ENCODE results near the gene MMP24. TPM values are rescaled to one million over a fixed set of nuclear protein-coding genes. Genes with fewer than 3 reads are reported as not detected.

Gene MMP24
- total and polyA plus RNA-seq, 2 of the 13 experiments (the other 11 are each of a cell fraction or from before 2014, with no cell fraction given), result 0.29 to 0.35 TPM

- no peak for TF ChIP-seq WIZ (CRISPR knock-in tag; IDR thresholded peaks at IDR 0.05)
- no peak for TF ChIP-seq SYNCRIP (IDR thresholded peaks at IDR 0.05; ENCODE audit: insufficient read depth, low read depth, low read length)
- peak; percentile 26; the same call in 1 of the 2 replicates for TF ChIP-seq CCDC6 (CRISPR knock-in tag; IDR thresholded peaks at IDR 0.05)
- TF ChIP-seq AKAP8 (CRISPR knock-in tag; IDR thresholded peaks at IDR 0.05), result no peak
- TF ChIP-seq SP4 (CRISPR knock-in tag; IDR thresholded peaks at IDR 0.05), result no peak
- peak; percentile 54; the same call in 1 of the 2 replicates for TF ChIP-seq ZNF788 (CRISPR knock-in tag; IDR thresholded peaks at IDR 0.05; ENCODE audit: borderline replicate concordance)
- TF ChIP-seq TAF1 (CRISPR knock-in tag; IDR thresholded peaks at IDR 0.05), result no peak
- no peak for TF ChIP-seq XBP1 (CRISPR knock-in tag; IDR thresholded peaks at IDR 0.05)
- no peak for TF ChIP-seq RNF219 (CRISPR knock-in tag; IDR thresholded peaks at IDR 0.05)
- no peak for TF ChIP-seq MNT (IDR thresholded peaks at IDR 0.05)
- no peak for TF ChIP-seq NFE2L2 (IDR thresholded peaks at IDR 0.05; ENCODE audit: low read length)
- 0 out of 2 replicates have a peak, but pooled peaks have one; percentile 27 for TF ChIP-seq ZNF33B (CRISPR knock-in tag; IDR thresholded peaks at IDR 0.05)
- TF ChIP-seq ZNF678 (CRISPR knock-in tag; IDR thresholded peaks at IDR 0.05), result no peak
- TF ChIP-seq ZNF280B (CRISPR knock-in tag; IDR thresholded peaks at IDR 0.05; ENCODE audit: borderline replicate concordance), result no peak
- TF ChIP-seq ZNF747 (CRISPR knock-in tag; IDR thresholded peaks at IDR 0.05; ENCODE audit: borderline replicate concordance), result no peak
- TF ChIP-seq ZNF710 (CRISPR knock-in tag; IDR thresholded peaks at IDR 0.05; ENCODE audit: borderline replicate concordance), result no peak
- TF ChIP-seq ERF (CRISPR knock-in tag; IDR thresholded peaks at IDR 0.05), result 0 out of 2 replicates have a peak, but pooled peaks have one; percentile 31
- TF ChIP-seq ZNF235 (CRISPR knock-in tag; IDR thresholded peaks at IDR 0.05; ENCODE audit: borderline replicate concordance), result no peak
- TF ChIP-seq RAD21 (CRISPR knock-in tag; IDR thresholded peaks at IDR 0.05), result peak; percentile 90
- no peak for TF ChIP-seq ZNF550 (CRISPR knock-in tag; IDR thresholded peaks at IDR 0.05; ENCODE audit: borderline replicate concordance)
- peak; percentile 8; the same call in 1 of the 2 replicates for TF ChIP-seq SP5 (CRISPR knock-in tag; IDR thresholded peaks at IDR 0.05; ENCODE audit: borderline replicate concordance, low read depth)
- no peak for TF ChIP-seq ARHGAP35 (CRISPR knock-in tag; IDR thresholded peaks at IDR 0.05; ENCODE audit: borderline replicate concordance)
- TF ChIP-seq ZNF354B (CRISPR knock-in tag; IDR thresholded peaks at IDR 0.05), result no peak
- TF ChIP-seq MAX (IDR thresholded peaks at IDR 0.05), result peak; percentile 45; the same call in 1 of the 2 replicates
Observed at GRCh38 chr20:35306931-35307517, 80.5 kb downstream of the MMP24 start (continued).

All from HepG2 (cell line).